CD4-positive, CD25-positive, alpha-beta regulatory T cell (primary cell): ENCODE results near the gene HIP1R. TPM values are rescaled to one million over a fixed set of nuclear protein-coding genes. Genes with fewer than 3 reads are reported as not detected.

ENCODE experiments used
- ATAC-seq, 2 donors: fragments of 150-1000 bp; cut with Tn5 transposase; one replicate each; pipeline ENCODE4 v1.10.0; 2021; ENCODE audit warnings: low read depth in 2 of 2, moderate number of reproducible peaks in 2 of 2, moderate library complexity in 1 of 2
- DNase-seq, 3 donors: peaks; one replicate each; pipeline versions ENCODE4 v3.0.0 to v3.0.0-alpha.2; 2012 to 2022; ENCODE audit warnings: mixed read lengths in 1 of 3
- H3K27ac ChIP-seq: one replicate; pipeline ENCODE4 v1.7.0; 2013; ENCODE audit warnings: mild to moderate bottlenecking, low read length; ENCODE audit not compliant: insufficient read depth, poor library complexity, severe bottlenecking
- H3K27me3 ChIP-seq: one replicate; pipeline ENCODE4 v1.7.0; 2013; ENCODE audit warnings: low read length; ENCODE audit not compliant: control insufficient read depth, insufficient read depth
- H3K36me3 ChIP-seq: one replicate; pipeline ENCODE4 v1.7.0; 2013; ENCODE audit warnings: mild to moderate bottlenecking, low read length, moderate library complexity; ENCODE audit not compliant: control insufficient read depth, insufficient read depth
- H3K4me1 ChIP-seq: 2 replicates; pipeline ENCODE4 v1.7.0; 2013; ENCODE audit warnings: mild to moderate bottlenecking, low read length; ENCODE audit not compliant: insufficient read depth, control insufficient read depth, poor library complexity, severe bottlenecking
- H3K4me3 ChIP-seq: one replicate; pipeline ENCODE4 v1.7.0; 2013; ENCODE audit warnings: low read depth, mild to moderate bottlenecking, low read length, moderate library complexity
- H3K9me3 ChIP-seq, 2 experiments: 1 replicate in 1 of 2; 2 replicates in 1 of 2; pipeline ENCODE4 v1.7.0; 2013; ENCODE audit warnings: low read length in 2 of 2, mild to moderate bottlenecking in 1 of 2, moderate library complexity in 1 of 2; ENCODE audit not compliant: control insufficient read depth in 2 of 2
- H3K27ac Mint-ChIP-seq, 3 donors: one replicate each; pipeline ENCODE4 v1.8.0; 2020 to 2022; ENCODE audit warnings: mild to moderate bottlenecking in 3 of 3, mixed read lengths in 3 of 3, moderate library complexity in 2 of 3
- H3K27me3 Mint-ChIP-seq: one replicate; pipeline ENCODE4 v1.8.0; 2022; ENCODE audit warnings: mild to moderate bottlenecking, mixed read lengths
- H3K36me3 Mint-ChIP-seq: one replicate; pipeline ENCODE4 v1.8.0; 2020; ENCODE audit warnings: mixed read lengths
- H3K4me1 Mint-ChIP-seq, 4 donors: one replicate each; pipeline ENCODE4 v1.8.0; 2020 to 2022; ENCODE audit warnings: mixed read lengths in 4 of 4, mild to moderate bottlenecking in 1 of 4
- H3K4me3 Mint-ChIP-seq, 4 donors: one replicate each; pipeline ENCODE4 v1.8.0; 2020 to 2022; ENCODE audit warnings: mild to moderate bottlenecking in 4 of 4, mixed read lengths in 4 of 4, moderate library complexity in 3 of 4
- H3K9me3 Mint-ChIP-seq, 7 donors: one replicate each; pipeline ENCODE4 v1.8.0; 2020 to 2022; ENCODE audit warnings: mixed read lengths in 7 of 7, mild to moderate bottlenecking in 3 of 7, moderate library complexity in 2 of 7
- polyA plus RNA-seq, 4 donors: library from polyadenylated mRNA; unstranded; fragments of 300-500 nt; fragmentation: Illumina TruSeq; gene quantifications; one replicate each; pipeline ENCODE4 v1.2.3, GENCODE V29; 2021
- total RNA-seq: library from RNA; stranded (reverse); gene quantifications from one replicate; pipeline ENCODE4 v1.2.3, GENCODE V29; 2022

HIP1R gene
- total and polyA plus RNA-seq, 5 donors from 2014 or later: 3.8 to 56.0 (median 5.5) TPM

- DNase-seq: no peak
- ATAC-seq: no peak
- Mint-ChIP-seq H3K27me3 (peaks cover 4% of the 10 kb centered on the region), H3K4me1 (no peaks in the 10 kb centered on the region), H3K9me3 (no peaks in the 10 kb centered on the region), H3K4me3 (no peak overlapping the region), H3K36me3 (peaks cover 11% of the 10 kb centered on the region), H3K27ac (no peak overlapping the region)
- no peaks in the 10 kb centered on the region for H3K36me3 ChIP-seq
- H3K4me1 ChIP-seq: no peaks in the 10 kb centered on the region
- no peak overlapping the region for H3K4me3 ChIP-seq
- no peak overlapping the region for H3K27ac ChIP-seq
- no peaks in the 10 kb centered on the region for H3K9me3 ChIP-seq
- H3K27me3 ChIP-seq: no peaks in the 10 kb centered on the region
Measured at GRCh38 chr12:122852336-122853275, 17.3 kb downstream of the HIP1R start.

- no peaks in the 10 kb centered on the region for H3K36me3 ChIP-seq
- no peak overlapping the region for H3K27ac ChIP-seq
- peaks cover 13% of the 10 kb centered on the region for H3K36me3 Mint-ChIP-seq
- H3K9me3 ChIP-seq: no peaks in the 10 kb centered on the region
- no peaks in the 10 kb centered on the region for H3K9me3 Mint-ChIP-seq
- no peak for ATAC-seq
- H3K4me3 ChIP-seq: no peak overlapping the region
- H3K27me3 Mint-ChIP-seq: no peaks in the 10 kb centered on the region
- H3K27ac Mint-ChIP-seq: no peak overlapping the region
- no peaks in the 10 kb centered on the region for H3K4me1 Mint-ChIP-seq
- no peak for DNase-seq
- H3K4me1 ChIP-seq: no peaks in the 10 kb centered on the region
- H3K4me3 Mint-ChIP-seq: no peak overlapping the region
- no peaks in the 10 kb centered on the region for H3K27me3 ChIP-seq
Measured at GRCh38 chr12:122853582-122854245, 18.5 kb downstream of the HIP1R start.

- Histone ChIP-seq H3K27me3 (no peaks in the 10 kb centered on the region), H3K4me1 (no peaks in the 10 kb centered on the region), H3K4me3 (no peak overlapping the region), H3K9me3 (no peaks in the 10 kb centered on the region), H3K36me3 (no peaks in the 10 kb centered on the region), H3K27ac (no peak overlapping the region)
- DNase-seq: no peak
- no peaks in the 10 kb centered on the region for H3K4me1 Mint-ChIP-seq
- no peak overlapping the region for H3K27ac Mint-ChIP-seq
- H3K4me3 Mint-ChIP-seq: no peak overlapping the region
- ATAC-seq: no peak
- no peaks in the 10 kb centered on the region for H3K9me3 Mint-ChIP-seq
- H3K36me3 Mint-ChIP-seq: peaks cover 11% of the 10 kb centered on the region
- H3K27me3 Mint-ChIP-seq: no peaks in the 10 kb centered on the region
Measured at GRCh38 chr12:122854554-122854953, 19.3 kb downstream of the HIP1R start.

- Mint-ChIP-seq H3K9me3 (no peaks in the 10 kb centered on the region), H3K4me3 (peak overlapping the region in 1 of 4 donors; percentile 31), H3K4me1 (peaks cover 0 to 4% (median 2%) of the 10 kb centered on the region in 4 donors), H3K27ac (no peak overlapping the region), H3K36me3 (peaks cover 8% of the 10 kb centered on the region), H3K27me3 (no peaks in the 10 kb centered on the region)
- no peaks in the 10 kb centered on the region for H3K36me3 ChIP-seq
- no peak for DNase-seq
- peaks cover 4% of the 10 kb centered on the region for H3K4me1 ChIP-seq
- no peaks in the 10 kb centered on the region for H3K27me3 ChIP-seq
- ATAC-seq: no peak
- no peak overlapping the region for H3K4me3 ChIP-seq
- no peaks in the 10 kb centered on the region for H3K9me3 ChIP-seq
- H3K27ac ChIP-seq: no peak overlapping the region
Measured at GRCh38 chr12:122855071-122855829, 20.0 kb downstream of the HIP1R start.

GRCh38 chr12:122855928-122856831 lies 20.9 kb downstream of the HIP1R start:
- DNase-seq (no peak), ATAC-seq (no peak)
- Mint-ChIP-seq H3K36me3 (peaks cover 8% of the 10 kb centered on the region), H3K4me1 (peaks cover 0 to 6% (median 3%) of the 10 kb centered on the region in 4 donors), H3K4me3 (no peak overlapping the region), H3K27me3 (no peaks in the 10 kb centered on the region), H3K27ac (no peak overlapping the region), H3K9me3 (no peaks in the 10 kb centered on the region)
- H3K27ac ChIP-seq: no peak overlapping the region
- H3K36me3 ChIP-seq: no peaks in the 10 kb centered on the region
- H3K9me3 ChIP-seq: no peaks in the 10 kb centered on the region
- no peak overlapping the region for H3K4me3 ChIP-seq
- H3K4me1 ChIP-seq: peaks cover 6% of the 10 kb centered on the region
- no peaks in the 10 kb centered on the region for H3K27me3 ChIP-seq

- Histone ChIP-seq H3K36me3 (no peaks in the 10 kb centered on the region), H3K4me1 (peaks cover 6% of the 10 kb centered on the region), H3K27ac (no peak overlapping the region), H3K9me3 (no peaks in the 10 kb centered on the region), H3K4me3 (no peak overlapping the region), H3K27me3 (no peaks in the 10 kb centered on the region)
- DNase-seq: no peak
- Mint-ChIP-seq H3K9me3 (no peaks in the 10 kb centered on the region), H3K36me3 (peaks cover 8% of the 10 kb centered on the region), H3K27ac (no peak overlapping the region), H3K4me1 (peaks cover 0 to 6% (median 3%) of the 10 kb centered on the region in 4 donors), H3K27me3 (no peaks in the 10 kb centered on the region), H3K4me3 (no peak overlapping the region)
- no peak for ATAC-seq
Measured at GRCh38 chr12:122856999-122857671, 21.9 kb downstream of the HIP1R start.
